ENCODE data around the gene DPP4.
A peak's percentile ranks its signal among the peaks of the same experiment; 100 is the strongest.

The DPP4 gene

GRCh38 chr2:162073888-162074631, at the start of gene DPP4:
Gene DPP4 (minus strand): TSS chr2:162074215. CDS start chr2:162073981, 234 bp downstream.
- DNase-seq, result peak in 2 of 3 experiments; percentile 0 to 15

GRCh38 chr2:162118166-162119031, 44.4 kb upstream of the DPP4 start:
- DNase-seq, result no peak

- DNase-seq, result no peak
These were observed 42.3 kb upstream of the DPP4 start for GRCh38 chr2:162116352-162116751.

- no peak for DNase-seq
These were observed 41.1 kb upstream of the DPP4 start for GRCh38 chr2:162115076-162115475.

- no peak for DNase-seq
These were observed 40.3 kb upstream of the DPP4 start for GRCh38 chr2:162114271-162114670.

GRCh38 chr2:162113776-162114168, 39.8 kb upstream of the DPP4 start:
- no peak for DNase-seq

GRCh38 chr2:162113088-162113775, 39.2 kb upstream of the DPP4 start:
- DNase-seq, result no peak

- no peak for DNase-seq
These were observed 38.2 kb upstream of the DPP4 start for GRCh38 chr2:162111958-162112850.

- DNase-seq, result no peak
These were observed 33.4 kb upstream of the DPP4 start for GRCh38 chr2:162107361-162107901.

- no peak for DNase-seq
These were observed 32.7 kb upstream of the DPP4 start for GRCh38 chr2:162106746-162107145.

- no peak for DNase-seq
These were observed 32.1 kb upstream of the DPP4 start for GRCh38 chr2:162106146-162106551.

- peak; percentile 2 to 70 (median 63) for DNase-seq
These were observed 29.5 kb upstream of the DPP4 start for GRCh38 chr2:162103443-162104009.

GRCh38 chr2:162100579-162100978, 26.6 kb upstream of the DPP4 start:
- DNase-seq, result no peak

- DNase-seq, result no peak
These were observed 25.8 kb upstream of the DPP4 start for GRCh38 chr2:162099836-162100235.

GRCh38 chr2:162092658-162093556, 18.9 kb upstream of the DPP4 start:
- no peak for DNase-seq

GRCh38 chr2:162092008-162092390, 18.0 kb upstream of the DPP4 start:
- no peak for DNase-seq

GRCh38 chr2:162091325-162092007, 17.5 kb upstream of the DPP4 start:
- peak in 1 of 3 experiments; percentile 2 for DNase-seq

- DNase-seq, result no peak
These were observed 16.1 kb upstream of the DPP4 start for GRCh38 chr2:162090109-162090508.

- DNase-seq, result no peak
These were observed 12.9 kb upstream of the DPP4 start for GRCh38 chr2:162086904-162087303.
